T-helper 1 cell treated with Interleukin-12 subunit alpha and Interleukin-12 subunit beta and Interleukin-4 antibody, amounts not matched to agents 30 ng/mL and 1 ng/mL, for 36 hours (primary cell): Measurements from ENCODE around the gene FBXL12. TPM values are rescaled to one million over a fixed set of nuclear protein-coding genes. Genes with fewer than 3 reads are reported as not detected.
"Not testable (repeated sequence)": the region's sequence is repeated elsewhere in the genome, so short reads cannot be mapped to it uniquely, and the experiment has no call there.

Experiments
- intact Hi-C: fragments of 100-400 bp; cut with micrococcal nuclease; formaldehyde crosslinking; loops from one replicate; pipeline ENCODE4 v1.15.1; 2024
- total RNA-seq: library from RNA; stranded (reverse); gene quantifications from 2 replicates; pipeline ENCODE4 v1.2.3, GENCODE V29; 2022

Gene FBXL12
- 16.2 and 19.0 TPM in 2 replicates for total RNA-seq

DNA sequence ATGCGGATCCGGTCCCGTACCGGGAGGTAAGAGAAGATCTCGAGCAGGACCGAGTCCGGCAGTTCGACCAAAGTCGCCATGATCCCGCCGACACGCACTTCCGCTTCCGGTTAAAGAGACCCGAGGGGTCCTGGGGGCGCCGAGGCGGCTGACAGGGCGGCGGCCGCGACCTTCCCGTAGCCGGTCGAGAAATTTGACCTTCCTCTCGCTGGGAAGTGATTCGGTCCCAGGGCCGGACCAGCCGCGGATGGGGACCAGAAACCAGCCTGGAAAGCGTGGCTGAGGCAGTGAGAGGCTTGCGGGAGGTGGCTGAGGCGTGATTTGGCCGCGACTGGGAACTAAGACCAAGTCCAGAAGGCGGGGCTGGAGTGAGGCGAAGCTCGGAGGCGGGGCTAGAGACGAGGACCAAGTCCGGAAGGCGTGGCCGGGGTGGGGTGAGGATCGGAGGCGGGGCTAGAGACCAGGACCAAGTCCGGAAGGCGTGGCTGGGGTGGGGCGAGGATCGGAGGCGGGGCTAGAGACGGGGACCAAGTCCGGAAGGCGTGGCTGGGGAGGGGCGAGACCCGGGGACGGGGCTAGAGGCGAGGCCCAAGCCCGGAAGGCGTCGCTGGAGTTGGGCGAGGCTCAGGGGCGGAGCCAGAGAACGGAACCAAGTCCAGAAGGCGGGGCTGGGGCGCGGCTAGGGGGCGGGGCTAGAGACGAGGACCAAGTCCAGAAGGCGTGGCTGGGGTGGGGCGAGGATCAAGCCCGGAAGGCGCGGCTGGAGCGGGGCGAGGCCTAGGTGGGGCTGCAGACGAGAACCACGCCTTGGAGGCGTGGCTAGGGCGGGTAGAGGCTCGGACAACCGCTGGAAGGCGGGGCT lies at the start of gene FBXL12:
FBXL12 (minus strand) TSS at position 346 of the 862 bp plus-strand sequence; CDS start at position 80, 266 bp downstream.
- intact Hi-C loops, result loop anchor here (1.0 to 5.0 kb wide), 16 partner anchors 8 to 987 kb away; partner anchors contain the start of genes MBD3L1, PIN1, RAVER1 and UBL5

DNA sequence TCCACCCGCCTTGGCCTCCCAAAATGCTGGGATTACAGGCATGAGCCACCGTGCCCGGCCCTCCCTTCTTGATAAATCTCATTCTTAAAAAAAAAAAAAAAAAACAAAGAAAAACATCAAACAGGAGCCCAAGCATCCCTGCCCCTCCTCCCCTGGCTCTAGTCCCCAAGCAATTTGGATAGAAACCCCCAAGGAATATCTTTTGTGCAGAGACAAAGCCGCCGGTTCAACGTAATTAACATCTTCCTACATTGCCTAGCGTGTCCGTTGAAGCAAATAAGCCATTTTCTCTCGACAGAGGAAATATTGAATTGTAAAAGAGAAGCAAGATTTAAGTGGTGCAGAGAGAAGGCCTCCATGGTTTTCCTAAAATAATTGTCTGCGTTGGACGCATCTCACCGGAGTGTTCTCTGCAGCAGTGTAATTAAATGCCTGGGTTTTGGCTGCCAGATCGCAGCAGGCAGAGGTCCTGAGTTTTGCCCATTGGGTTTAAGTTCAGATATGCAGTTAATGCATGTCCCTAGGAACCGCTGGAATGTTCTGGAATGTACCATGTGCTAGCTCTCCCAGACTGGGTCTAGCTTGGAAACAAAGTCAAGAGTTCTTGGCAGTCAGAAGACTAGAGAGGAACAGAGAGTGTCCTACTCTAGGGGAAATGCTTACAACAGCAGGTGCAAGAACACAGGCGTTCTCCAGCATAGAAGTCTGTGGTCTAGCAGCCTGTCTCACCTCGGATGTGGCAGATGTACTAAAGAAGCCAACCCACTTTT lies 47.0 kb upstream of the FBXL12 start:
- intact Hi-C loops, result loop anchor here (1.0 to 2.0 kb wide), 2 partner anchors 8 to 13 kb away; no protein-coding TSS in a partner anchor

DNA sequence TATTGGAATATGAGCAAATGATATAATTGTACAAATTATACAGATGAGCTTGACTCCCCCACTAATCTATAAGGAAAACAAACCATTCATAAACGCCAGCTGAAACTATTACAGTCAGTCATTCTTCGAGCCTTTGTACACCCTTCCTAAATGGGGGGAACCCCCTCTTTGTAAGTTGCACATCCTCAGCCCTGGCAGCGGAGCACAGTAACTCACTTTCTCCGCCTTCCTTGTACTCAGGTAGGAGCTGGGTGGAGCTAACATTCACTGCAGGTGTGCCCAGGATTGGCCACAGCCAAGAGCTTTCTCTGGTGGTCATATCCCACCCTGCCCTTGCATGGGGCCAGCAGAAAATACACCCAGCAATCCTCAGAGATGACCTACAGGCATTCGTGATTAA lies 44.9 kb upstream of the FBXL12 start:
- intact Hi-C loops, result no loop called here

DNA sequence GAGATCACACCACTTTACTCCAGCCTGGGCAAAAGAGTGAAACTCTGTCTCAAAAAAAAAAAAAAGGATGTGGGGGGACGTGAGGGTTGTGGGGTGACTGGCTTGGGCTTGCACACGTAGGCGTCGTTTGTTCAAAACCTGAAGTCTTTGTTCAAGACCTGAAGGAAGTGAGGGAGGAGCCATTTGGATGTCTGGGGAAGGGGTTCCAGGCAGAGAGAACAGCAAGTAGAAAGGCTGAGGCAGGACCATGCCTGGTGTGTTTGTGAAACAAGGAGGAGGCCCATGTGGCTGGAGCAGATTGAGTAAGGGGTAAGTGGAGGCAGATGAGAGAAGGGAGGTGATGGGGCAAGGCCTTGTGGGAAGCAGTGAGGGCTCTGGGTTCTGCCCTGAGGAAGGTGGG lies 44.1 kb upstream of the FBXL12 start:
- intact Hi-C loops, result no loop called here

GRCh38 chr19:9861503-9861902 lies 42.6 kb upstream of the FBXL12 start:
- intact Hi-C loops, result no loop called here

GRCh38 chr19:9860407-9860806 lies 41.5 kb upstream of the FBXL12 start:
- intact Hi-C loops, result no loop called here

- intact Hi-C loops, result loop anchor here (1.0 to 10.0 kb wide), 4 partner anchors 8 to 166 kb away; partner anchors contain the start of gene PIN1
Observed at GRCh38 chr19:9858766-9859165, 39.9 kb upstream of the FBXL12 start.

- intact Hi-C loops, result loop anchor here (1.0 to 10.0 kb wide), 4 partner anchors 8 to 167 kb away; partner anchors contain the start of gene PIN1
Observed at GRCh38 chr19:9857920-9858746, 39.3 kb upstream of the FBXL12 start.

- intact Hi-C loops, result loop anchor here (10.0 kb wide), 1 partner anchor 168 kb away; no protein-coding TSS in a partner anchor
Observed at GRCh38 chr19:9857076-9857721, 38.3 kb upstream of the FBXL12 start.

DNA sequence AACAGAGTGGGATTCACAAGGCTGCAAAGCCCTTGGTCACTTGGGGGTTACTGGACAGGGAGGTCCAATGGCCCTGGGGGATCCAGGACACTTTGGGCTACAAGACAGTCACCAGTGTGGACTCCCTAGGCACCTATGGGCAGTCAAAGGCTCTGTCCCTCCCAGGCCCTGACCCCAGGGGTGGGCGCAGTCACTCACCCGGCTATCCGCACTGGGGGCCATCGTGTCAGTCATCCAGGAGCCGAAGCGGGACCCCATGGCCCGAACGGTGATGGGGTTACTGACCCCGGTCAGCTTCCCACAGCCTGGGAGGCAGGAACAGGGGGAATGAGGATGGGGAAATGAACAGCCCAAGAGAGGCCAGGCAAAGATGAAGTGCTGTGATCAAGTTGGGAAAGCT lies 37.7 kb upstream of the FBXL12 start:
- intact Hi-C loops, result loop anchor here (10.0 kb wide), 1 partner anchor 168 kb away; no protein-coding TSS in a partner anchor

DNA sequence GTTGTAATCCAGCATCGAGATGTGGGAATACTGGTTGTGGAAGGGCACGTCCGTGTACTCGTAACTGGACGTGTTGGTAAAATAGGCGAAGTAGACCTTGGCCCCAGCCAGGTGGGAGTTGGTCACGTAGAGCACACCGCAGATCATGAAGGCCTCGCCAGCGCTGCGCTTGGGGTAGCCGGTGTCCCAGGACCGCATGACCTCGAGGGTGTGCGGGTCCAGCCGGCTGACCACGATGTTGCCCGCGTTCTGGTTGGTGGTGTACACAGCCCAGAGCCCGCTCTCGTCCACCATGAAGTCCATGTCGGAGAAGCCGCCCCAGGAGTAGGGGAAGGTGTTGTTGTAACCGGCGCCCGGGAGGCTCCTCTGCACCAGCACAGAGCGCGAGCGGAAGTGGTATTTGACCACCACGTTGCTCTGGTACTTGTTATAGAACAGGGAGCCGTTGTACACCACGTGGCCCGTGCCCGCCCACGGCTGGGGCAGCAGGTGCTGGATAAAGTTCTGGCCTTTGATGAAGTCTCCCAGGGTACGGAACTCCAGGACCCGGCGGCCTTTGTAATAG lies 35.5 kb upstream of the FBXL12 start:
- intact Hi-C loops, result loop anchor here (10.0 kb wide), 1 partner anchor 170 kb away; no protein-coding TSS in a partner anchor

- intact Hi-C loops, result loop anchor here (10.0 kb wide), 1 partner anchor 174 kb away; no protein-coding TSS in a partner anchor
Observed at GRCh38 chr19:9850235-9850959, 31.5 kb upstream of the FBXL12 start.

DNA sequence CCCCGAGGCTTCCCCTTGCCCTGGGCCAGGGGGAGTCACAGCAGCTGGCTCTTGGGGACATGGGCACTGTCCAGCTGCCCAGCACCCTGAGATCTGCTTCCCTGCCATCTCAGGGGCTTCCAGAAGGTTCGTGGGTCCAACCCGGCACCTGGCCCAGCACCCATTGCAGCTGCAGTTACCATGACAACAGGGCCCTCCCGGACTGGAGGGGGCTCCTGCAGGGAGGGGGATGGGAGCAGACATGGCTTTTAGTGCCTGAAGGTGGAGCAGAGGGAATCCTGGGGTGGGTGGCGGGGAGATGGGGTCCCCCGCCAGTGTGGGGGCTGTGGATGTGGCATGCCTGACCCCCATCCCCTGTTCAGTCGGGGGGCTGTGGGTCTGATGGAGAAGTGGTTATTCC lies 30.9 kb upstream of the FBXL12 start:
- intact Hi-C loops, result loop anchor here (10.0 kb wide), 1 partner anchor 175 kb away; no protein-coding TSS in a partner anchor

DNA sequence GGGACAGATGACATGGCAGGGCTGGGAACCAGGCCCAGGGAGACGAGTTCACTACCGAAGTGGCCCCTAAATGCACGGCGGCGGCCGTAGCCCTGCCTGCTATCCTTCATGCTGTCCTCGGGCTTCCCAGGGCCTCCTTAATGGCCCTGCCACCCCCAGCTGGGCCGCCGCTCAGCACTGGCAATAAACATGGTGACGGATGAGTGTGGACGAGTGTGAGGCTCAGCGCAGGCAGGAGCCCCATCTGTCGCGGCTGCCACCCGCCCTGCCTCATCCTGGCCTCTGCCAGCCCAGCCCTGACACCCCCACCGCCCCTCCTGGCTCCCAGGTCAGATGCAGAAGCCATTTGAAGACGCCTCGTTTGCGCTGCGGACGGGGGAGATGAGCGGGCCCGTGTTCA lies 29.9 kb upstream of the FBXL12 start:
- intact Hi-C loops, result loop anchor here (1.0 kb wide), 2 partner anchors 66 to 152 kb away; no protein-coding TSS in a partner anchor

- intact Hi-C loops, result loop anchor here (1.0 kb wide), 2 partner anchors 66 to 152 kb away; no protein-coding TSS in a partner anchor
Observed at GRCh38 chr19:9848060-9848459, 29.2 kb upstream of the FBXL12 start.

- intact Hi-C loops, result no loop called here
Observed at GRCh38 chr19:9847087-9847671, 28.3 kb upstream of the FBXL12 start.

GRCh38 chr19:9843626-9844273 lies 24.9 kb upstream of the FBXL12 start:
- intact Hi-C loops, result not testable (repeated sequence)
